ENCODE results near the gene SDF4.
"Not testable (repeated sequence)": the region's sequence is repeated elsewhere in the genome, so short reads cannot be mapped to it uniquely, and the experiment has no call there.

SDF4 gene

GRCh38 chr1:1259951-1260600 is 28.3 kb upstream of the SDF4 start:
- no peak for DNase-seq (ENCODE audit: low read depth in 3 of 3, low spot score in 1 of 3)

DNA sequence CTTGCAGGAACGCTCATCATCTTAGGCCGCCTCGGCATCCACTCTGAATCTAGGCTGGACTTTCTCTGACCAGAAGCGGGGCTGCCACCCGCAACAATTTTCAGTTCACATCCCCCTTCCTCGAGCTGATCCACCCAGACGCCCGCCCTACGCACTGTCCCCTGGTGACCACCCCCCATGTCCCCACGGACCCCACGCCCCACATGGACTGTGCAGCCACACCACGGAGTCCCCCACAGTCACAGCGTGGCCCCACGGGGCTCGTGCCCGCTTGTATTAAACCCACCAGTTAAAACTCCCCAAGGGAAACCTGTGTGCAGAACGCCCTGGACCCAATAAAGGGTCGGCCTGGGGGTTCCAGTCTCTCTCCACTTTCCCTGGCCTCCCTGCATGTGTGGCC is 27.7 kb upstream of the SDF4 start:
- DNase-seq (ENCODE audit: low read depth in 3 of 3, low spot score in 1 of 3): no peak

DNA sequence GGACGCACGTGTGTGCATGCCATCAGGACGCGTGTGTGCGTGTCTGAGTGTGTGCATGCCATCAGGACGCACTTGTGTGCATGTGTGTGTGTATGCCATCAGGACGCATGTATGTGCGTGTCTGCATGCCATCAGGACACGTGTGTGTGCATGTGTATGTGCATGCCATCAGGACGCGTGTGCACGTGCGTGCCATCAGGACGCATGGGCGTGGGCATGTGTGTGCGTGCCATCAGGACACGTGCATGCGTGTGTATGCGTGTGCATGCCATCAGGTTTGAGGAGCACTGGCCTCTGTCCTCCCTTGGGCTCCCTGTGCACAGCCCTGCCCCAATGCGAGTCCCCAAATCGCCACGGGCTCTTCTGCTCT is 27.3 kb upstream of the SDF4 start:
- DNase-seq (ENCODE audit: low read depth in 3 of 3, low spot score in 1 of 3): no peak

DNA sequence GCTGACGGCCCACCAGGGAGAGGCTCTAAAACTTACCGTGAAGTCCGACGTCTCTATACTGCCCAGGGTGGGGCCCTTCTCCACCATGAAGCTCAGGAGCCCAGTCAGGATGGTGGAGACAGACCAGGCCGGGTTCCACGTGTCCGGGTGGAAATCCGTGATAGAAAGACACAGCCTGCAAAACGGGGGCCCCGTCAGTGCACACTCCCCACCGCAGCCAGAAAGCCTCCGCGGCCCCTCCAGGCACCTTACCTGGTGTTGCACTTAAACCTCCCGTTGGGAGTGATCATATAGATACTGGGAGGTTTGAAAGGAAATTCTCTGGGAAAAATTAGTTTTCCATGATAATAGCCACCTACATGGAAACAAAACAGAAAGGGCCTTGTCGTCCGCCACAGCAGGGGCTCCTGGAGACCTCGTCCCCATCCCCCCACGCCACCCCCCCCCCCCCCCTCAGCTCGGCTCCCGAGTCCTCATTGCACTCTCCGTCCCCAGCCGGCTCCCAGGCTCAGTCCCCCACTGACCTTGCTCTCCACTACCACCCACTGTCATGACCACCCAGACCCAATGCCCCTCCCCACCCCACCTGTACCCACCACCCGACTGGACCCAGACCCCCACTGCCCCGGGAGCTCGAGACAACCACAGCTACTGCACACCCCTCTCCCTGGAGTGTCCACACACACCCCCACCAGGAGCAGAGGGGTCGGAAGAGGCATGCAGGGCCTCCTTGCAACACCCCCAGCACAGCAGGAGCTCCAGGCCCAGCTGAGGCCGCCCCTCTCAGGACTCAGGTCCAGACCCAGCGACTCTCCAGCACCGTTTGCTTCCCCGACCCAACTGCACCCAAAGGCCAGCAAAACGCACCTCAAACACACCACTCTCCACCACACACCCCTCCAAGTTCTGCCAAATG is 25.4 kb upstream of the SDF4 start:
- DNase-seq (ENCODE audit: low read depth in 3 of 3, low spot score in 1 of 3): no peak

DNA sequence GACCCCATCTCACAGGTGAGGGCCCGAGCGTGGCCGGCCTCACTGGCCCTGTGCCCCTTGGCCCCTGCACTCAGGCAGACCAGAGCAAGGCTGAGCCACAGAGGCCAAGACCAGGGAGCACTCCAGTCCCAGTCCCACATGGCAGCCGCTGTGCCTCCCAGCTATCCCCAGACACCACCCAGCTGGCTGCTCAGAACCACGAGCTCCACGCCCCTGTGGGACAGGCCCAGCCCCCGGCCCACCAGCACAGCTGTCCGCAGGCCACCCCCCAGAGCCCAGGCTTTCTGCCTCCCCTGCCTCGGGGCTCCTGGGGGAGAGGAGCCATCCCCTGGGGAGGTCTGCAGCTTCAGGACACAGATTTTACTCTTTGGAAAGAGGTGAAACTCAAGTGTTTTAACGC is 23.8 kb upstream of the SDF4 start:
- DNase-seq (ENCODE audit: low read depth in 3 of 3, low spot score in 1 of 3): no peak

DNA sequence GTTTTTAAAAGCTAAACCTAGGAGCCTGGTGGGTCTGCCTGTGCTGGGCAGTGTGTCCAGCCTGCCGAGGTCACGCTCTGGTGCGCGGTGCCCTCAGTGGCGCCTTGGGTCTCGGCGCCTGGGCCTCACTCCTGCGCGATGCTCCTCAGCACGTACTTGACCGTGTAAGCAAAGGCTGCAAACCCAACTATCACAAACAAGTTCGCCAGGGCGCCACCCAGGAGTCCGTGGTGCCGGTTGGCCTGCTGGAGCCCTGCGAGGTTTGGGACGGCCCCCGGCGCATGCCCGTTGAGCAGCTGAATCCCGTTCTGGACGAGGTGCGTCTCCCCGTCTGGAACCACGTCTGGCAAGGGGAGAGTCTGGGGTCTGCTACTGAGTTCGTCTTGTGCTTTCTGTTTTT is 23.3 kb upstream of the SDF4 start:
- DNase-seq (ENCODE audit: low read depth in 3 of 3, low spot score in 1 of 3): no peak

DNA sequence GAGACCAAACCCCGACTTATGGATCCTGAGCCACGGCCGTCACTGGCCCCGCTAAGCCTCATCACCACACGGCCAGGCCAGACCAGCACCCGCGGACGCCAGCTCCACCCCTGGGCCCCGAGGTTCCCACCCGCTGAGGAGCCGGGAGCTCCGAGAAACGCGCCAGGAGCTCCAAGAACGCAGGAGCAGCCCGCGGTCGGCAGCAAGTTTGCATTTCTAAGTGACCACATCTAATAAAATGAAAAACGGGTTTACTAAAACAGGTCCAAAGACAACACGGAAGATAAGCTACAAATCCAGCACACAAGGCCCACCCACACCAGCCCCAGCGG is 22.8 kb upstream of the SDF4 start:
- DNase-seq (ENCODE audit: low read depth in 3 of 3, low spot score in 1 of 3): no peak

DNA sequence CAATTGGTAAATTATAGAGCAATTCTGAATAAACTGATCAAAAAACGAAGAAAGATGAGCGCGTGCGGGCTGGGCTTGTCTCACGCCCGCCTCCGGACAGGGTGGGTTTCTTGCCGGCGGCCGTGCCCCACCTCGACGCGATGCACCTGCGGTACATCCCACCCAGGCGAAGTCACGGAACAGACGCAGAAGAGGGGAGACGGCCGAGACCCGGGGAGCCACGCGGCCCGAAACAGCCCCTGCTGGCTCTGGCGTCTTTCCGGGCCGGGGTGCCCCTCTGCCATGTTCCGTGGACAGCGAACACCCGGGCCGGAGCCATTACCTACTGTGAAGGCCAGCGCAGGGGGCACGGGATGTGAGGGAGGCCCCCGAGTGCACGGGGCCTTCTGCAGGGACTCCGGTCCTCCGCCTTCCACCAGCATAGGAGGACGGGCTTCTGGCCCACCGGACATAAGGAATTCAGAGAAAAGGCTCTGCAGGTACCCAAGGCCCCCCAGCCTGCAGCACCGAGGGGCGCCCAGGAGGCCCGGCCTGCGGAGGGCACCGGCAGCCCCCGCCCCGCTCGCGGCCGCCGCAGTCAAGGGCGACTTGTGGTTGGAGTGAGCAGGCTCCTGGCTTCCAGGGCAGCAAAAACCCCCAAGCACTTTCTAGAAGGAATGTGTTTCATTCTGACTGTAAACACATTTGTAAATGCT is 22.3 kb upstream of the SDF4 start:
- no peak for DNase-seq (ENCODE audit: low read depth in 3 of 3, low spot score in 1 of 3)

DNA sequence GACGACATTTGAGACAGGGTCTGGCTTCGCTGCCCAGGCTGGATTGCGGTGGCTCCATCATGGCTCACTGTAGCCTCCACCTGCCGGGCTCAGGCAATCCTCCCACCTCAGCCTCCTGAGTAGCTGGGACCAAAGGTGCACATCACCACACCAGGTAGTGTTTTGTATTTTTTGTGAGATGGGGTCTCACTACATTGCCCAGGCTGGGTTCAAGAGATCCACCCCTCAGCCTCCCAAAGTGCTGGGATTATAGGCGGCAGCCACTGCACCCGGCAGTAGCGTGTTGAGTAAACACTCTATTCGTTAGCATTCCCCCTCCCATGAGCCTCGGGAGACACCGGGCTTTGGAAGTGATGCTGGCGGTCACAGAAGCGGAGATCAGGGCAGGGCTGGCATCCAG is 21.5 kb upstream of the SDF4 start:
- DNase-seq (ENCODE audit: low read depth in 3 of 3, low spot score in 1 of 3): no peak

DNA sequence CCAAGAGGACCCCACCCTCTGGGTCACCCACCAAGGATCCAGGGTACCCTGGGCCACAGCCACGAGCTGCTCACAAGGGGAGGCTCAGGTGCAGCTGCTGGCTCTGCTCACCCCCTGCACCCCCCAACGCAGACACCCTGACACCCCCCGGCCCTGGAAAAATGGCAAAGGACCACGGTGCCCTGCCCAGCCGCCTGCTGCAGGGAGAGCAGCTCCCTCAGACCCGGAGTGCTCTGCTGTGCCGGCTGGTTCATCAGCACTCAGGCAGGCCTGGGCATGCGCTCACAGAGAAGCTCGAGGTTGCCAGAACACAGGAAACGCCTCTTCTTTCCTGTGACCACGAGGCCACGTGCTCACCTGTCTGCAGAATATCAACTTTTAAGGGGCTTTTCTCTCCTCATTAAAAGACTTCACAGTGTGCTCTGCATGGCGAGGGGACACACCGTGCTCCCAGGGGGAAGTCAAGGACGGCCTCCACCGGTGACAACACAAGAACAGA is 19.0 kb upstream of the SDF4 start:
- DNase-seq (ENCODE audit: low read depth in 3 of 3, low spot score in 1 of 3): peak; percentile 31 to 54 (median 37)

DNA sequence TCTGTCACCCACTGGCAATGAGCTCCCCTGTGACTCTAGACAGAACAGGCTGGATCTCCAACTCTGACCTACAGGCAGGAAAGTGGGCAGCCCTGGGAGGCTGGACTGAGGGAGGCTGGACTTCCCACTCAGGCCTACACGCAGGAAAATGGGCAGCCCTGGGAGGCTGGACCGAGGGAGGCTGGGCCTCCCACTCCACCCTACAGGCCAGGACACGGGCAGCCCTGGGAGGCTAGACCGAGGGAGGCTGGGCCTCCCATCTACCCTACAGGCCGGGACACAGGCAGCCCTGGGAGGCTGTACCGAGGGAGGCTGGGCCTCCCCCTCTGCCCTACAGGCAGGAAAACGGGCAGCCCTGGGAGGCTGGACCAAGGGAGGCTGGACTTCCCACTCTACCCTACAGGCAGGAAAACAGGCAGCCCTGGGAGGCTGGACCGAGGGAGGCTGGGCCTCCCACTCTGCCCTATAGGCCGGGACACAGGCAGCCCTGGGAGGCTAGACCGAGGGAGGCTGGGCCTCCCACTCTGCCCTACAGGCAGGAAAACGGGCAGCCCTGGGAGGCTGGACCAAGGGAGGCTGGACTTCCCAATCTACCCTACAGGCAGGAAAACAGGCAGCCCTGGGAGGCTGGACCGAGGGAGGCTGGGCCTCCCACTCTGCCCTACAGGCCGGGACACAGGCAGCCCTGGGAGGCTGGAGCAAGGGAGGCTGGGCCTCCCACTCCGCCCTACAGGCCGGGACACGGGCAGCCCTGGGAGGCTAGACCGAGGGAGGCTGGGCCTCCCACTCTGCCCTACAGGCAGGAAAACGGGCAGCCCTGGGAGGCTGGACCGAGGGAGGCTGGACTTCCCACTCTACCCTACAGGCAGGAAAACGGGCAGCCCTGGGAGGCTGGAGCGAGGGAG is 16.5 kb upstream of the SDF4 start:
- not testable (repeated sequence) for DNase-seq (ENCODE audit: low read depth in 3 of 3, low spot score in 1 of 3)

DNA sequence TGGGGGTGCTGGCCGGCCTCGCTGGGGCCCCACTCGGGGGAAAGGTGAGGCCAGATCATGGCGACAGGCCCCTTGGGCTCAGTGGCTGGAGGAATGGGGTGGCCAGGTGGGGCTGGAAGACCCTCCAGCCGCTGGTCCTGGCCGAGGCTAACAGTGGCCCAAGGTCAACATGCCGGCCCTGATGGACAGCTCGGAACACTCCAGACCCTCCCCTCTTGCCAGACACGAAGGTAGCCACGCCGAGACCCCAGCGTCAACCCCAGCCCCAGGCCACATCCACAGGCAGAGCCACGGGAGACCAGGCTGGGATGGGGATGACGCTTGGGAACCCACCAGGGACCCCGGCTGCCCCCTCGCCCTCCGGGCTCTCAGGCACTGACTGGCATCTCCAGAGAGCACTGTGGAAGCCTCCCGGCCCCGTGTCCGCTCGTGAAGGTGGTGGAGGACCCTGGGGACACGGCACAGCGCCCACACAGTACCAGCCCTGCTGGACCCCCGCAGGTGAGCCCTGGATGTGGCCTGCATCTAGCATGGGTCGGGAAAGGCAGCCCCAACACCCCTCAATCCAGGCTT is 15.6 kb upstream of the SDF4 start:
- no peak for DNase-seq (ENCODE audit: low read depth in 3 of 3, low spot score in 1 of 3)

DNA sequence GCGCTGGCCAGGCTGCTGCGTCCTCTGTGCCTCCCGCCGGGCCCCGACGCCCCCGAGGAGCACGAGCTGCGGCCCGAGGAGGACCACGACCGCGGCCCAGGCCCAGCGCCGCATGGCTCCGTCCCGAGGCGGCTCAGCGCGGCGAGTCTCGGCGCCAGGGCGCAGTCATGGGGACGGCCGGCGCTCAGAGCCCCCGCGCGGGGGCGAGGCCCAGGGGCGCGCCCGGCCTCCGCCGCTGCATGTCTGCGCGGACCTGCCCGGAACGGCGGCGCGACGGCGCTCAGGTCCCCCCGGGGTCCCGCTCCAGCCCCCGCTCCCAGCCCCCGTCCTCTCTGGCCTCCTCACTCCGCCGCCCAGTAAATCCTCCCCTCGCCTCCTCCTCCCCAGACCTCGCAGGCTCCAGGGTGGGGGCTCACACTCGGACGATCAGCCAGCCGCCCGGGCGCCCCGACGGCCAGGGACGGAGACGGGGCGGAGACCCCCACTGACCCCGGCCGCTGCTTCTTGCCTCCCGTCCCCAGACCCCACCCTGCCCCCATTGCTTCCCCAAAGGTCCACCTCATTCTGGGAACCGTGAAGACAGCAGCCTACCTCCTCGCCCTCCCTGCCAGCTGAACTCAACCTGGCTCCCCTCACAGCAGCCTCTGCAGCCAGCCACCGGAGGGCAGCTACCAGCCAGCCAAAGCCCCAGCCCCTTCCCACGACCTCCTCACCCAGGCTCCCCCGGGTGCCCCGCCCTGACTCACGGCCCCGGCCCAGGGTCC is 15.0 kb upstream of the SDF4 start, which contains the start of gene C1QTNF12:
C1QTNF12 (minus strand) TSS at position 146 of the 764 bp plus-strand sequence; CDS start at position 114, 32 bp downstream.
- no peak for DNase-seq (ENCODE audit: low read depth in 3 of 3, low spot score in 1 of 3)

- no peak for DNase-seq (ENCODE audit: low read depth in 3 of 3, low spot score in 1 of 3)
Measured at GRCh38 chr1:1245817-1246576, 14.2 kb upstream of the SDF4 start.

GRCh38 chr1:1245178-1245816 is 13.5 kb upstream of the SDF4 start:
- DNase-seq (ENCODE audit: low read depth in 3 of 3, low spot score in 1 of 3): no peak

- DNase-seq (ENCODE audit: low read depth in 3 of 3, low spot score in 1 of 3): no peak
Measured at GRCh38 chr1:1244192-1244811, 12.5 kb upstream of the SDF4 start.

DNA sequence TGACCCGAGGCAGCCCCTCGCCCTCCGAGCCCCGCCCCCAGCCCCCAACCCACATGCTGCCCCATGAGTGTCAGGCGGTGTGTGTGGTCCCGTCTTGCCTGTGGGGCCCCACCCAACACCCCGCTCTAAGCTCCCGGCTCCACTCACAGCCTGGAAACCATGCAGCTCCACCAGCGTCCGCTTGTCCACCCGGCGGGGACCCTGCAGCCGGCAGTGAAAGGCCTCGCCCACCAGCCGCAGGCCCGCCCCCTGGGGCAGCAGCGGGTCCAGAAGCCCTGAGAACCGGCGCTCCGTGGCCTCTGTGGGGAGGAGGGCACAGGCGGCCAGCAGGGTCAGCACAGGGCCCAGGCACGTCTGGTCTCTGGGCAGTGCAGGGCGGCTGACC is 12.0 kb upstream of the SDF4 start:
- DNase-seq (ENCODE audit: low read depth in 3 of 3, low spot score in 1 of 3): no peak

DNA sequence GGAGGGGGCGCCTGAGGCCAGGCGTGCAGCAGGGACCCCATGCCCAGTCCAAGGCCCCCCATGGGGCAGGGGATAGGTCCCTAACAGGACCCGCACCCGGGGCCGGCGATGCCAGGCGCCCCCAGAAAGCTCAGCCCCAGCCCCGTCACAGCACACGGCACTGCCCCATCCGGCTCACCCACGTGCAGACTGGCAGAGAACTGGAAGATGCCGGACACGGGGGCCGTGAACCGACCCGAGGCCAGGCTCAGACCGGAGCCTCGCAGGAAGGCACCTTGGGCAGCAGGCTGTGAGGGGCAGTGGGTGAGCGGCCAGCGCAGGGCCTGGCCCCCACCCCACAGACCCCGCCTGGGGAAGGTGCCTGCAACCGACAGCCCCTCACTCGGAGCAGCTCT is 11.5 kb upstream of the SDF4 start:
- DNase-seq (ENCODE audit: low read depth in 3 of 3, low spot score in 1 of 3): no peak

All from stimulated activated CD4-positive, alpha-beta T cell treated with anti-CD3 and anti-CD28 coated beads, TNF-alpha, amount 100 ng/mL, for 1 hour (primary cell).